Measurements from ENCODE around the gene TMEM63A. TPM values are rescaled to one million over a fixed set of nuclear protein-coding genes. Genes with fewer than 3 reads are reported as not detected.

Gene TMEM63A
- polyA plus RNA-seq, 1 of the 3 experiments (the other 2 are of a cell fraction) = 13.5 TPM

DNA sequence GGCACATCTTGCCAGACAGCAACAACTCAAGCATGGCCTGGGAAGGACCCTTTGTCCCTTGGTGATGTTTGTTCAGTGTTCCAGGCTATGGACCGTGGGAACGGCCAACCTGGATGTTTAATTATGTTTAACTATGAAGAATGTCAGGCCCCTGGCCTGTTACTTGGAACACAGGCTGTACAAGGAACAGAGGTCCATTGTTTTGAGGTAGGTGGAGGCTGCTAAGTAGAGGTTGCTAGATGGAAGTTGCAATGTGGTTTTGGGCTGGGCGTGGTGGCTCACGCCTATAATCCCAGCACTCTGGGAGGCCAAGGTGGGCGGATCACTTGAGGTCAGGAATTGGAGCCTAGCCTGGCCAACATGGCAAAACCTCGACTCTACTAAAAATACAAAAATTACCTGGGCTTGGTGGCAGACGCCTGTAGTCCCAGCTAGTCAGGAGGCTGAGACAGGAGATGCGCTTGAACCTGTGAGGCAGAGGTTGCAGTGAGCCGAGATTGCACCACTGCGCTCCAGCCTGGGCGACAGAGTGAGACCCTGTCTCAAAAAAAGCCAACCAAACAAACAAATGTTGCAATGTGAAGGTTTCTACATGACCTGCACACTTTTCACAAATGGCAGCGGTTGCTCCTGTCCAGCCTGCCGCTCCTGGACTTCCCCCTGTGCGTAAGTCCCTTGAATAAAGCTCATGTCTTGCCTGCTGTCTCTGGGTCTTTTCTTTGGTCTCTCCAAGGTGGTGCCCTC, 9.2 kb upstream of the TMEM63A start:
- no peaks in the 10 kb centered on the region for H3K9me2 ChIP-seq
- no peaks in the 10 kb centered on the region for H3F3A ChIP-seq (replicated peaks; ENCODE audit: insufficient read depth)
- no peaks in the 10 kb centered on the region for H3K79me2 ChIP-seq (ENCODE audit: insufficient read depth)
- no peak overlapping the region for H3K4me3 ChIP-seq (ENCODE audit: low read depth in 2 of 2, low read length in 1 of 2)
- TF ChIP-seq ELF1 (IDR thresholded peaks at IDR 0.05) = no peak
- H3K27ac ChIP-seq (ENCODE audit: low read depth in 2 of 2, low read length in 1 of 2) = no peak overlapping the region
- H4K20me1 ChIP-seq (ENCODE audit: insufficient read depth) = no peaks in the 10 kb centered on the region
- ChIA-PET CTCF (interaction anchor here (1.2 kb wide), 1 partner anchor 417 kb away, joined by 3 read pairs; no protein-coding TSS in a partner anchor), POLR2A (no interaction called here)
- 98% methylated on average over 13 of the region's 14 CpGs for WGBS (ENCODE audit: low lambda C conversion rate)
- no peaks in the 10 kb centered on the region for H3K9me3 ChIP-seq
- DNase-seq = no peak
- no peak overlapping the region for H3K9ac ChIP-seq
- H3K4me1 ChIP-seq (ENCODE audit: control insufficient read depth in 1 of 2, insufficient read depth in 2 of 2, low read depth in 1 of 2, low read length in 1 of 2) = no peaks in the 10 kb centered on the region; a peak in 1 of 4 replicates
- H3K4me2 ChIP-seq = no peak overlapping the region
- no peaks in the 10 kb centered on the region for H3K27me3 ChIP-seq (ENCODE audit: insufficient read depth)
- H3K36me3 ChIP-seq (replicated peaks in 1 of 2; ENCODE audit: control insufficient read depth in 1 of 2, insufficient read depth in 2 of 2, low read length in 1 of 2) = no peaks in the 10 kb centered on the region
- H2AFZ ChIP-seq (ENCODE audit: low read depth) = no peak overlapping the region

DNA sequence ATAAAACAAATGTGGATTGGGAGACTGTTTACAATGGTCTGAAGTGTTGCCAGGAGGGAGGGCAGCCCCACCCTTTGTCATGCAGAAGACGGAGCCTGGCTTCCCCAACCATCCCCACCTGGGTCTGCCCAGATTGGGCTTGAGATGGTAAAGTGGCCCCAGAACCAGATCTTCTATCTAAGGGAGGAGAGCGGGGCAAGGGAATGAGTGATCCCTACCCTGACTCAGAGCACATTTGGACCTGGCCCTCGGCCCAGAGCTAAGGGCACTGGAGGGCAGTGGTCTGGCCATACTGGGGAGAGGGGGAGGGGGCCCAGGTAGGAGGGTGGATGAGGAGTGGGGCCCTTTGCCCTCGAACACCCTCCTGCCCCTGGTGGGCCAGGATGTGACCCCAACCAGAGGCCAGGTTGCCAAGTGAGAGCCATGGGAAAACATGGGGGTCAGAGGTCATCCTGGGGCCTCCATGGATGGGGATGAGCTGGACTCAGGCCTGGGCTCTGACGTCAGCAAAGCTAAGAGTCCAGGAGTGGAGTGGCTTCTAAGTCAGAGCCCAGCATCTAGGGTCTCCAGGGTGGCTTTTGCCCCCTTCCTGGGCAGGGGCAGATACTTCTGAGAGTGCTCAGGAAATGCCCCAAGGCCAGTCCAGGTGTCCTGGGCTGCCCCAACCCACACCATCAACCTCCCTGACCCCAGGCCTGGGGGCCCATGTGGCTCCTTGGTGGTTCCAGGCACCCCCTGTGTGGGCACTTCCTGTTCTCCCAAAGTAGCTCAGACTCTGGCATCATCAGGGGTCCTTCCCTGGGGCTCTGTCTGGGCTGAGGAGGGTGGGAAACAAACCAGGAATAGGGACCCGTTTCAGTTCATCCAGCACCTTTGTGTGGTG, 8.4 kb upstream of the TMEM63A start:
- no peak overlapping the region for H3K4me2 ChIP-seq
- H2AFZ ChIP-seq (ENCODE audit: low read depth) = no peak overlapping the region
- POLR2A ChIA-PET = no interaction called here
- H3K9me2 ChIP-seq = no peaks in the 10 kb centered on the region
- no peaks in the 10 kb centered on the region for H3K36me3 ChIP-seq (replicated peaks in 1 of 2; ENCODE audit: control insufficient read depth in 1 of 2, insufficient read depth in 2 of 2, low read length in 1 of 2)
- no peaks in the 10 kb centered on the region for H3K27me3 ChIP-seq (ENCODE audit: insufficient read depth)
- no peak for DNase-seq
- H3K4me1 ChIP-seq (ENCODE audit: control insufficient read depth in 1 of 2, insufficient read depth in 2 of 2, low read depth in 1 of 2, low read length in 1 of 2) = no peaks in the 10 kb centered on the region; a peak in 1 of 4 replicates
- H3K27ac ChIP-seq (ENCODE audit: low read depth in 2 of 2, low read length in 1 of 2) = no peak overlapping the region
- H3K9ac ChIP-seq = no peak overlapping the region
- no peaks in the 10 kb centered on the region for H3F3A ChIP-seq (replicated peaks; ENCODE audit: insufficient read depth)
- H4K20me1 ChIP-seq (ENCODE audit: insufficient read depth) = no peaks in the 10 kb centered on the region
- no peaks in the 10 kb centered on the region for H3K9me3 ChIP-seq
- whole genome bisulfite sequencing (ENCODE audit: low lambda C conversion rate) = 67% methylated on average over 6 of the region's 6 CpGs
- CTCF ChIA-PET = interaction anchor here (2.0 kb wide), 1 partner anchor 416 kb away, joined by 7 read pairs; no protein-coding TSS in a partner anchor
- H3K4me3 ChIP-seq (ENCODE audit: low read depth in 2 of 2, low read length in 1 of 2) = no peak overlapping the region
- no peak for TF ChIP-seq ELF1 (IDR thresholded peaks at IDR 0.05)
- no peak for TF ChIP-seq NRF1 (IDR thresholded peaks at IDR 0.05; ENCODE audit: low read depth, low read length)
- no peak for TF ChIP-seq JUND (IDR thresholded peaks at IDR 0.05)
- no peak for TF ChIP-seq TEAD4 (IDR thresholded peaks at IDR 0.05; ENCODE audit: borderline replicate concordance, insufficient read depth)
- no peak for TF ChIP-seq FOXM1 (IDR thresholded peaks at IDR 0.05; ENCODE audit: low read depth)
- TF ChIP-seq CHD2 (IDR thresholded peaks at IDR 0.05; ENCODE audit: low read length, partially characterized antibody) = no peak
- no peak for TF ChIP-seq FOSL2 (IDR thresholded peaks at IDR 0.05; ENCODE audit: borderline replicate concordance, low read depth)
- no peak for TF ChIP-seq GABPA (IDR thresholded peaks at IDR 0.05; ENCODE audit: low read depth)
- TF ChIP-seq POLR2AphosphoS5 (IDR thresholded peaks at IDR 0.05; ENCODE audit: low read depth, low read length) = no peak
- no peak for TF ChIP-seq RCOR1 (IDR thresholded peaks at IDR 0.05; ENCODE audit: low read length)
- H3K79me2 ChIP-seq (ENCODE audit: insufficient read depth) = no peaks in the 10 kb centered on the region

DNA sequence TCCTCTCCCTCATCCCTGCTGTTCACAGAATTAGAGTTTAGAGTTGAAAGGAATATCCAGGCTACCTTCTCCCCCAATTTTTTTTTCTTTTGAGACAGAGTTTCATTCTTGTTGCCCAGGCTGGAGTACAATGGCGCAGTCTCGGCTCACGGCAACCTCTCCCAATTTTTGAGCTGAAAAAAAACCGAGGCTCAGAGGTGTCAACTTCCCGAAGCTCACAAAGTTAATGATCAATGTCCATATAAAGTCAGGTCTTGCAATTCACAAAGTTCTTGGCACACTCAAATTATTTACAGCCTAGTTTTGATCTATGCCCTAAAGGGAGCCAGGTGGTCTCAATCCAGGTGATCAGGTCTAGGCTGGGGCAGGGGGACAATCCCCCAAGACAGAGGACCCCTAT, 7.6 kb upstream of the TMEM63A start:
- H3K79me2 ChIP-seq (ENCODE audit: insufficient read depth) = no peaks in the 10 kb centered on the region
- no peaks in the 10 kb centered on the region for H3F3A ChIP-seq (replicated peaks; ENCODE audit: insufficient read depth)
- WGBS (ENCODE audit: low lambda C conversion rate) = 95% methylated on average over 5 of the region's 5 CpGs
- no peaks in the 10 kb centered on the region for H3K36me3 ChIP-seq (replicated peaks in 1 of 2; ENCODE audit: control insufficient read depth in 1 of 2, insufficient read depth in 2 of 2, low read length in 1 of 2)
- no peaks in the 10 kb centered on the region for H3K9me2 ChIP-seq
- no peaks in the 10 kb centered on the region for H3K9me3 ChIP-seq
- ChIA-PET POLR2A (interaction anchor here (0.6 kb wide), 1 partner anchor 317 kb away, joined by 4 read pairs; no protein-coding TSS in a partner anchor), CTCF (interaction anchor here (2.0 to 2.1 kb wide), 2 partner anchors 12 to 415 kb away, joined by 7 read pairs; no protein-coding TSS in a partner anchor)
- H3K4me2 ChIP-seq = no peak overlapping the region
- H3K4me3 ChIP-seq (ENCODE audit: low read depth in 2 of 2, low read length in 1 of 2) = no peak overlapping the region
- H3K27me3 ChIP-seq (ENCODE audit: insufficient read depth) = no peaks in the 10 kb centered on the region
- DNase-seq = no peak
- H2AFZ ChIP-seq (ENCODE audit: low read depth) = no peak overlapping the region
- no peak overlapping the region for H3K9ac ChIP-seq
- H3K4me1 ChIP-seq (ENCODE audit: control insufficient read depth in 1 of 2, insufficient read depth in 2 of 2, low read depth in 1 of 2, low read length in 1 of 2) = no peaks in the 10 kb centered on the region; a peak in 1 of 4 replicates
- H4K20me1 ChIP-seq (ENCODE audit: insufficient read depth) = no peaks in the 10 kb centered on the region
- no peak overlapping the region for H3K27ac ChIP-seq (ENCODE audit: low read depth in 2 of 2, low read length in 1 of 2)
- TF ChIP-seq, protein P1, sequence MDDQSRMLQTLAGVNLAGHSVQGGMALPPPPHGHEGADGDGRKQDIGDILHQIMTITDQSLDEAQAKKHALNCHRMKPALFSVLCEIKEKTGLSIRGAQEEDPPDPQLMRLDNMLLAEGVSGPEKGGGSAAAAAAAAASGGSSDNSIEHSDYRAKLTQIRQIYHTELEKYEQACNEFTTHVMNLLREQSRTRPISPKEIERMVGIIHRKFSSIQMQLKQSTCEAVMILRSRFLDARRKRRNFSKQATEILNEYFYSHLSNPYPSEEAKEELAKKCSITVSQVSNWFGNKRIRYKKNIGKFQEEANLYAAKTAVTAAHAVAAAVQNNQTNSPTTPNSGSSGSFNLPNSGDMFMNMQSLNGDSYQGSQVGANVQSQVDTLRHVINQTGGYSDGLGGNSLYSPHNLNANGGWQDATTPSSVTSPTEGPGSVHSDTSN (IDR thresholded peaks at IDR 0.05) = no peak
- TF ChIP-seq GABPA (IDR thresholded peaks at IDR 0.05; ENCODE audit: low read depth) = no peak
- TF ChIP-seq TAF1 (IDR thresholded peaks at IDR 0.05; ENCODE audit: borderline replicate concordance, low read depth, low read length) = no peak
- TF ChIP-seq, protein P2, sequence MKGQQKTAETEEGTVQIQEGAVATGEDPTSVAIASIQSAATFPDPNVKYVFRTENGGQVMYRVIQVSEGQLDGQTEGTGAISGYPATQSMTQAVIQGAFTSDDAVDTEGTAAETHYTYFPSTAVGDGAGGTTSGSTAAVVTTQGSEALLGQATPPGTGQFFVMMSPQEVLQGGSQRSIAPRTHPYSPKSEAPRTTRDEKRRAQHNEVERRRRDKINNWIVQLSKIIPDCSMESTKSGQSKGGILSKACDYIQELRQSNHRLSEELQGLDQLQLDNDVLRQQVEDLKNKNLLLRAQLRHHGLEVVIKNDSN (IDR thresholded peaks at IDR 0.05; ENCODE audit: borderline replicate concordance, low read depth) = no peak
- TF ChIP-seq SIN3A (IDR thresholded peaks at IDR 0.05; ENCODE audit: borderline replicate concordance, low read depth, low read length) = no peak
- no peak for TF ChIP-seq RAD21 (IDR thresholded peaks at IDR 0.05; ENCODE audit: low read length)
- TF ChIP-seq FOSL2 (IDR thresholded peaks at IDR 0.05; ENCODE audit: borderline replicate concordance, low read depth) = no peak
- TF ChIP-seq, protein P3, sequence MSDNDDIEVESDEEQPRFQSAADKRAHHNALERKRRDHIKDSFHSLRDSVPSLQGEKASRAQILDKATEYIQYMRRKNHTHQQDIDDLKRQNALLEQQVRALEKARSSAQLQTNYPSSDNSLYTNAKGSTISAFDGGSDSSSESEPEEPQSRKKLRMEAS (IDR thresholded peaks at IDR 0.05; ENCODE audit: low read depth) = no peak

Data from SK-N-SH (cell line).